ENCODE results near the gene C6orf15. TPM values are rescaled to one million over a fixed set of nuclear protein-coding genes. Genes with fewer than 3 reads are reported as not detected.

C6orf15 gene
- total RNA-seq, 2 donors from 2014 or later: 0.51 TPM; not detected in 1

DNA sequence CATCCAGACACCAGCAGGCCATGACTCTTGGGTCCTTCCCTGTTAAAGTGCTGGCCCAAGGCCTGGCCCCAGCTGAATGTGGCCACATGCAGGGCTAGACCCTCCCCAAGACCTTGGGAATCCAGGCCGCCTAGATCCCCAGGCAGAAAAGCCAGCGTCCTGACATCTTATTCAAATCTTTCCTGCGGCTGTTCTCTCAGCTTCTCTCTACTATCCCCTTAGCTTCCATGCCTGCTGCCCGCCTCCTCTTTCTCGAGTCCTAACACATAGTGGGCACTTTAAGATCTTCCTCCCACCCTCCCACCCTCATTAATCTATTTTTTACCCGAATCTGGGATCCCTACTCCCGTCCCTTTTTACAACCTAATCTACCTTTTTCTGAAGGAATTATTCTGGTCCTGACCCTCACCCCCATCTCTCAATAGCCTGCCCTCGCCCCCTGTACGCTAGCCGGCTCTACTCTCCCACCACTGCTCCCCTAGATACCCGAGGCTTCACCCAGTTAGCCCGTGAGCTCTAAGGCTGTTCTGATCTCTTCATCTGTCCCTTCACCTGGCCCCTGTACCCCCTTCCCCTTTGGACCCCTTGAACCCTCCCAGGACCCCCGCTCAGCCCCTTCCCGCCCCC lies 45.3 kb upstream of the C6orf15 start, which contains the start of gene CCHCR1:
Gene CCHCR1, minus strand, starts transcription at position 290 of the 627 bp plus-strand sequence. Its CDS starts 202 bp downstream, at position 88.
- intact Hi-C loops (cut with DNase I): loop anchor here (5.0 kb wide), 1 partner anchor 40 kb away; no protein-coding TSS in a partner anchor
- peaks cover 5% of the 10 kb centered on the region for H3K4me1 ChIP-seq (replicated peaks)
- no peak for DNase-seq (ENCODE audit: low spot score)
- TF ChIP-seq, protein P1, sequence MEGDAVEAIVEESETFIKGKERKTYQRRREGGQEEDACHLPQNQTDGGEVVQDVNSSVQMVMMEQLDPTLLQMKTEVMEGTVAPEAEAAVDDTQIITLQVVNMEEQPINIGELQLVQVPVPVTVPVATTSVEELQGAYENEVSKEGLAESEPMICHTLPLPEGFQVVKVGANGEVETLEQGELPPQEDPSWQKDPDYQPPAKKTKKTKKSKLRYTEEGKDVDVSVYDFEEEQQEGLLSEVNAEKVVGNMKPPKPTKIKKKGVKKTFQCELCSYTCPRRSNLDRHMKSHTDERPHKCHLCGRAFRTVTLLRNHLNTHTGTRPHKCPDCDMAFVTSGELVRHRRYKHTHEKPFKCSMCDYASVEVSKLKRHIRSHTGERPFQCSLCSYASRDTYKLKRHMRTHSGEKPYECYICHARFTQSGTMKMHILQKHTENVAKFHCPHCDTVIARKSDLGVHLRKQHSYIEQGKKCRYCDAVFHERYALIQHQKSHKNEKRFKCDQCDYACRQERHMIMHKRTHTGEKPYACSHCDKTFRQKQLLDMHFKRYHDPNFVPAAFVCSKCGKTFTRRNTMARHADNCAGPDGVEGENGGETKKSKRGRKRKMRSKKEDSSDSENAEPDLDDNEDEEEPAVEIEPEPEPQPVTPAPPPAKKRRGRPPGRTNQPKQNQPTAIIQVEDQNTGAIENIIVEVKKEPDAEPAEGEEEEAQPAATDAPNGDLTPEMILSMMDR (IDR thresholded peaks at IDR 0.05): no peak
- TF ChIP-seq POLR2AphosphoS5 (IDR thresholded peaks at IDR 0.05) (no peak), POLR2A (IDR thresholded peaks at IDR 0.05) (no peak)
- WGBS: 7% methylated on average over 14 of the region's 14 CpGs
- peak within 1 kb of the TSS; percentile 57 to 58 for H3K4me3 ChIP-seq
- no peaks in the 10 kb centered on the region for H3K36me3 ChIP-seq
- H3K9me3 ChIP-seq: no peaks in the 10 kb centered on the region
- peak within 1 kb of the TSS; percentile 80 to 86 for H3K27ac ChIP-seq
- H3K27me3 ChIP-seq (replicated peaks; ENCODE audit: insufficient read depth): no peaks in the 10 kb centered on the region

DNA sequence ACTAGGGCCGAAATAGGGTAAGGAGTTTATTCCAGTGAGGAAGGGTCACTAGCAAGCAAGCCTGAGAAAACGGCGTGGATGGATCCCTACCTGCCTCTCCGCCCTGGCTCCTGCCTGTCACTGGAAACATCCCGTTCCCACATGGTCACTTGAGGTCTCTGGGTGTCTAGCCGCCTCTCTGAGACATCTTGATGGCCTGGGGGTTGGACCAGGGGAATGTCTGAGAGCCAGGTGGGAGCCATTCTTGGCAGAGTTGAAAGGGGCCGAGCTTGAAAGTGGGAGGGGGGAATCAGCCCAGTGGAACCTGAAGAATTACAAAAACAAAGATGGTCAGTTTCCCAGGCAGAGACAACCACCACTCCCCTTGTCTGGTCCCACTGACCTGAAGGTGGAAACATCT lies 44.3 kb upstream of the C6orf15 start:
- H3K27ac ChIP-seq: no peak overlapping the region
- no peaks in the 10 kb centered on the region for H3K9me3 ChIP-seq
- H3K4me1 ChIP-seq (replicated peaks): peaks cover 5% of the 10 kb centered on the region
- H3K4me3 ChIP-seq: no peak overlapping the region
- no peaks in the 10 kb centered on the region for H3K36me3 ChIP-seq
- intact Hi-C loops (cut with DNase I): loop anchor here (5.0 kb wide), 1 partner anchor 41 kb away; no protein-coding TSS in a partner anchor
- 91% methylated on average over 7 of the region's 7 CpGs for WGBS
- no peaks in the 10 kb centered on the region for H3K27me3 ChIP-seq (replicated peaks; ENCODE audit: insufficient read depth)
- DNase-seq (ENCODE audit: low spot score): no peak
- TF ChIP-seq POLR2AphosphoS5 (IDR thresholded peaks at IDR 0.05): no peak
- TF ChIP-seq POLR2A (IDR thresholded peaks at IDR 0.05): no peak
- TF ChIP-seq, protein P1 (IDR thresholded peaks at IDR 0.05): no peak

DNA sequence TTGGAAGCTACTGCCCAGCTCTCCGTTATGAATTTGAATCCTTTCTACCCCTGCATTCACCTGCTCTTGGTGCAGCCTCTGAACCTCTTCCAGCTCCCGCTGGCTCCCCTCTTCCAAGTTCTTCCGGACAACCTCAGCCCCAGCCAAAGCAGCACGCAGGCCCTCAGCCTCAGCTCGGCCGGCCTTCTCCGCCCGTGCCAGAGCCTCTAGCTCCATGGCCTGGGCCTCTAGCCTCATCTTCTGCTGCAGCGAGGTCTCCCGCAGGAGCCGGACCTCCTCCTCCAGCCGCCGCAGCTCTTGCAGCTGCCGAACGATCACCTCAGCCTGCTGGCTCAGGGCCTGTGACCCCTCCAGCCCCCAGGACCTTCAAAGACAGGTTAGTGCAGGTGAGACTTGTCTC lies 42.1 kb upstream of the C6orf15 start:
- Histone ChIP-seq H3K4me1 (replicated peaks) (peaks cover 5% of the 10 kb centered on the region), H3K27me3 (replicated peaks; ENCODE audit: insufficient read depth) (no peaks in the 10 kb centered on the region), H3K27ac (no peak overlapping the region), H3K9me3 (no peaks in the 10 kb centered on the region), H3K36me3 (no peaks in the 10 kb centered on the region), H3K4me3 (no peak overlapping the region)
- 91% methylated on average over 15 of the region's 15 CpGs for WGBS
- TF ChIP-seq POLR2AphosphoS5 (IDR thresholded peaks at IDR 0.05): no peak
- TF ChIP-seq, protein P1 (IDR thresholded peaks at IDR 0.05): no peak
- TF ChIP-seq POLR2A (IDR thresholded peaks at IDR 0.05): no peak
- intact Hi-C loops (cut with DNase I): no loop called here
- no peak for DNase-seq (ENCODE audit: low spot score)

DNA sequence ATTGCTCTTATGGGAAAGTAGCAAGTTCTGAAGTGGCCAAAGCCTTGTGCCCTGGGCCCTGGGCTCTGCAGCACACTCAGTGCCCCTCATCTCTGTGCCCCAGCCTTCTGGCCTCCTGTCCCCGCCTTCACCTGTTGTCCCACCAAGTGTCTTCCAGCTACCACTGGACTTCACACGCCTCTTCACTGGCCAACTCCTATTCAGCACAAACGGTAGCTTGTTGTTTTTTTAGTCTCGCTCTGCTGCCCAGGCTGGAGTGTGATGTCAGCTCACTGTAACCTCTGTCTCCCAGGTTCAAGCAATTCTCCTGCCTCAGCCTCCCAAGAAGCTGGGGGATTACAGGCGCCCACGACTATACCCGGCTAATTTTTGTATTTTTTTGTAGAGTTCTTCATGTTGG lies 40.4 kb upstream of the C6orf15 start:
- WGBS: 87% methylated on average over 7 of the region's 7 CpGs
- H3K9me3 ChIP-seq: no peaks in the 10 kb centered on the region
- no peaks in the 10 kb centered on the region for H3K36me3 ChIP-seq
- no peak overlapping the region for H3K4me3 ChIP-seq
- intact Hi-C loops (cut with DNase I): no loop called here
- no peaks in the 10 kb centered on the region for H3K27me3 ChIP-seq (replicated peaks; ENCODE audit: insufficient read depth)
- H3K27ac ChIP-seq: no peak overlapping the region
- DNase-seq (ENCODE audit: low spot score): no peak
- no peaks in the 10 kb centered on the region for H3K4me1 ChIP-seq (replicated peaks)
- TF ChIP-seq, protein P1 (IDR thresholded peaks at IDR 0.05): no peak
- TF ChIP-seq POLR2AphosphoS5 (IDR thresholded peaks at IDR 0.05): no peak
- no peak for TF ChIP-seq POLR2A (IDR thresholded peaks at IDR 0.05)

Data from prostate gland (tissue), 2 donors.